Nephron progenitor cell (in vitro differentiated cells): ENCODE results near the gene OTULINL.

Experiments
- DNase-seq: peaks from one replicate; pipeline ENCODE4 v3.0.0; 2021
- H3K27ac Mint-ChIP-seq: 2 replicates; pipeline ENCODE4 v1.8.0; 2021; ENCODE audit warnings: mild to moderate bottlenecking, moderate library complexity, mixed read lengths
- H3K27me3 Mint-ChIP-seq: 2 replicates; pipeline ENCODE4 v1.8.0; 2021; ENCODE audit warnings: mild to moderate bottlenecking, low read depth, mixed read lengths; ENCODE audit not compliant: poor library complexity
- H3K36me3 Mint-ChIP-seq: 2 replicates; pipeline ENCODE4 v1.8.0; 2021; ENCODE audit warnings: low read depth, mixed read lengths
- H3K4me1 Mint-ChIP-seq: 2 replicates; pipeline ENCODE4 v1.8.0; 2021; ENCODE audit warnings: mixed read lengths
- H3K4me3 Mint-ChIP-seq: 2 replicates; pipeline ENCODE4 v1.8.0; 2021; ENCODE audit warnings: mild to moderate bottlenecking, moderate library complexity, mixed read lengths
- H3K9me3 Mint-ChIP-seq: 2 replicates; pipeline ENCODE4 v1.8.0; 2021; ENCODE audit warnings: mild to moderate bottlenecking, moderate library complexity, mixed read lengths
- TF ChIP-seq, protein P1 (sequence below): fragments of 200-600 bp; sonication (generic); IDR thresholded peaks from 2 replicates; pipeline ENCODE4 v1.5.0; 2021; ENCODE audit warnings: antibody characterized with exemption

Gene OTULINL

DNA sequence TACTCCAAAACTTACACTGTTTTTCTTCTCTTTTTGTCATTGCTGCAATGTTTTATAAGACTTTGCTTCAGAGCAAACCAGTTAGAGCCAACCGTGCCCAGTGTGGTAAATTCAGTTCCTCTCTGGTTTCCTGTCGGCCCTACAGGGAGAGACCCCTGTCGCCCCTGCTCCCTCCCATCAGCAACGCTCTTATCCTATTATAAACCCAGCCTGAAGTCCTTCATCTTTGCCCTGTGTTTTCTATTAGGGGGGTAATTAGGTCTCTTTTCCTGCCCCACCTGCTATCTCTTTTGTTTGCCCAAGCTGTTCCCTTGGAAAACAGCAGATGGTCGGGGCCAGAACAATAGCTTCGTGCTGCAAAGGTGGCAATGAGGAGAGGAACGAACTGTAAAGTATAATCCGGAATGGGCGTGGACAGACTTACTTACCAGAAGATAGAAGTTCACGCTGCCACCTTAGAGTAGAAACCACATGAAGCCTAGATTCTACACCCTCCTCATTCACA is 21.4 kb upstream of the OTULINL start:
- Mint-ChIP-seq H3K27me3 (peaks cover 3% of the 10 kb centered on the region), H3K4me1 (no peaks in the 10 kb centered on the region), H3K27ac (no peak overlapping the region), H3K9me3 (peaks cover under 1% of the 10 kb centered on the region), H3K36me3 (no peaks in the 10 kb centered on the region), H3K4me3 (no peak overlapping the region)
- TF ChIP-seq, protein P1, sequence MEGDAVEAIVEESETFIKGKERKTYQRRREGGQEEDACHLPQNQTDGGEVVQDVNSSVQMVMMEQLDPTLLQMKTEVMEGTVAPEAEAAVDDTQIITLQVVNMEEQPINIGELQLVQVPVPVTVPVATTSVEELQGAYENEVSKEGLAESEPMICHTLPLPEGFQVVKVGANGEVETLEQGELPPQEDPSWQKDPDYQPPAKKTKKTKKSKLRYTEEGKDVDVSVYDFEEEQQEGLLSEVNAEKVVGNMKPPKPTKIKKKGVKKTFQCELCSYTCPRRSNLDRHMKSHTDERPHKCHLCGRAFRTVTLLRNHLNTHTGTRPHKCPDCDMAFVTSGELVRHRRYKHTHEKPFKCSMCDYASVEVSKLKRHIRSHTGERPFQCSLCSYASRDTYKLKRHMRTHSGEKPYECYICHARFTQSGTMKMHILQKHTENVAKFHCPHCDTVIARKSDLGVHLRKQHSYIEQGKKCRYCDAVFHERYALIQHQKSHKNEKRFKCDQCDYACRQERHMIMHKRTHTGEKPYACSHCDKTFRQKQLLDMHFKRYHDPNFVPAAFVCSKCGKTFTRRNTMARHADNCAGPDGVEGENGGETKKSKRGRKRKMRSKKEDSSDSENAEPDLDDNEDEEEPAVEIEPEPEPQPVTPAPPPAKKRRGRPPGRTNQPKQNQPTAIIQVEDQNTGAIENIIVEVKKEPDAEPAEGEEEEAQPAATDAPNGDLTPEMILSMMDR = no peak
- no peak for DNase-seq

DNA sequence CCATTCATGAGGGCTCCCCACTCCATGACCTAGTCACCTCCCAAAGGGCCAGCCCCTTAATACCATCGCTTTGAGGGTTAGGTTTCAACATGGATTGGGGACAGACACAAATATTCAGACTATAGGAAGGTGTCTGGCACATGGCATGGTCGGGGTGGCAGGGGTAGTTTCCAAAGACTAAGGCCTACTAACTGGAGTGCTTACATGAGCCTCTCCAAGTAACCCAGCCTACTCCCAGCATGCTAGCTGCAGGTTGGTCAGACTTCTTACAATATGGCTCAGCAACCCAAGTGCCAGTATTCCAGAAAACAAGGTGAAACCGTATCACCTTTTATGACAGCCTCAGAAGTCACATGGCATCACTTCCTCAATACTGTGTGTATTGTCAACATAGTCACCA is 19.9 kb upstream of the OTULINL start:
- DNase-seq = no peak
- H3K27ac Mint-ChIP-seq = no peak overlapping the region
- no peak overlapping the region for H3K4me3 Mint-ChIP-seq

DNA sequence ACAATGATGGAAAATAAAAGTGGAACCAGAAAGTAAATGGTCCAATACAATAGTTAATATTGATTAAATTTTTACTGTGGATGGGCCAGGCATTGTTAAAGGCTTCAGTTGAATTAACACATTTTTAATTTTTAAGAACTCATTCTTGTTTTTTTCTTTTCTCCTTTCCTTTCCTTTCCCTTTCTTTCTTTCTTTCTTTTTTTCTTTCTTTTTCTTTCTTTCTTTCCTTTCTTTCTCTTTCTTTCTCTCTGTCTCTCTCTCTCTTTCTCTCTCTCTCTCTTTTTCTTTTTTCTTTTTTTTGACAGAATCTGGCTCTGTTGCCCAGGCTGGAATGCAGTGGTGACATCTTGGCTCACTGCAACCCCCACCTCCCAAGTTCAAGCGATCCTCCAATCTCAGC is 13.3 kb upstream of the OTULINL start:
- Mint-ChIP-seq H3K27ac (no peak overlapping the region), H3K4me1 (no peaks in the 10 kb centered on the region), H3K27me3 (peaks cover 5% of the 10 kb centered on the region), H3K36me3 (no peaks in the 10 kb centered on the region), H3K9me3 (peaks cover 17% of the 10 kb centered on the region), H3K4me3 (no peak overlapping the region)
- no peak for DNase-seq
- TF ChIP-seq, protein P1 = no peak

More for the DNA sequence above, 19.9 kb upstream of the OTULINL start:
- H3K36me3 Mint-ChIP-seq = no peaks in the 10 kb centered on the region
- H3K27me3 Mint-ChIP-seq = peaks cover 3% of the 10 kb centered on the region
- H3K9me3 Mint-ChIP-seq = peaks cover 10% of the 10 kb centered on the region
- no peaks in the 10 kb centered on the region for H3K4me1 Mint-ChIP-seq
- TF ChIP-seq, protein P1 = no peak

DNA sequence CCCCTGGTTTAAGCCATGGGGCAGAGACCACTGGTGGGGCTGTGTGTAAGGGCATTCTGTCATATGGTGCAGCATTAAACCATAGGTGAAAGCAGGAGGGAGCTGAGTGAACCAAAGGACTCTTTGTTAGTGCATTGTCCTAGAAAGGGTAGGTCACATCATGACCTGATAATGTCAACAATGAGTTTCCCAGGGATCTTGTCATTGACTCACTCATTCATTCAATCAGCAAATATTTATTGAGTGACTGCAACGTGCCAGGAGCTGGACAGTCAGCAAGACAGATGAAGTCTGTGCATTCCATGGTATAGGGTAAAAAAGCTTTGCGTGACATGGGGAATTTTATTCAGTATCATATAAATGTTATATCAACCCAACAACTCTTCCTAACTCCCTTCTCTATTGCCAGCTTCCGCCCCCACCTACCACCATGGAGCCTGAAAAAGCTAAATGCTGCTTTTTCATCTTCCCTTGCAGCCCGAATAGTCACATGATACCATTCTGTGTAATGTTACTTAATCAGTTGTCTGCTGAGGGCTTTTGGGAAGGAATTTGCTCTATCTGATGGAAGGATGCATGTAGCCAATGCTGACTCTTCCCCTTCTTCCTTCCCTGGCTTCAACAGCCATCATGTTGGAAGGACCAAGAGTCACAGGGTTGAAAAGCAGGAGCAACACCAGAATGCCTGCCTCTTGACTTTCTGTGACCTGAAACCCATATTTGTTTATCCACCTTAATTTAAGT is 11.5 kb upstream of the OTULINL start:
- no peaks in the 10 kb centered on the region for H3K36me3 Mint-ChIP-seq
- no peak for DNase-seq
- TF ChIP-seq, protein P1 = no peak
- H3K4me3 Mint-ChIP-seq = no peak overlapping the region
- peaks cover 19% of the 10 kb centered on the region for H3K9me3 Mint-ChIP-seq
- peaks cover 5% of the 10 kb centered on the region for H3K27me3 Mint-ChIP-seq
- H3K27ac Mint-ChIP-seq = no peak overlapping the region
- H3K4me1 Mint-ChIP-seq = no peaks in the 10 kb centered on the region

DNA sequence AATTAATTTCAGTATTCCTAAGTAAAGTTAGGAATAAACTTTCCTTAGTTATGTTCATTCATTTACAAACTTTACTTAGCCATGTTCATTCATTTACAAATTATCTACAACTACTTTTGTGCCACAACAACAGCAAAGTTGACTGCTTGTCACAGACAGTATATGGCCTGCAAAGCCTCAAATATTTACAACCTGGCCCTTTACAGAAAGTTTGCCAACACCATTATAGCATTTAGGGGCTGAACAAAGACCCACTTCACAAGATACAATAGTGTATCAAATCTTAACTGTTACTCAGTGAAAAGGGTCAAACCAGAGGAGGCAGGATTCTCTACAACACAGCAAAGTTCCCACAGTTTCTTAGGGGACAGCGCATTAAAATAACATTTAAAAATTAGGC is 9.7 kb upstream of the OTULINL start:
- Mint-ChIP-seq H3K27ac (no peak overlapping the region), H3K27me3 (peaks cover 5% of the 10 kb centered on the region)

More for the DNA sequence above, 9.7 kb upstream of the OTULINL start:
- H3K9me3 Mint-ChIP-seq = peaks cover 8% of the 10 kb centered on the region
- TF ChIP-seq, protein P1 = no peak
- no peak for DNase-seq
- no peaks in the 10 kb centered on the region for H3K4me1 Mint-ChIP-seq
- no peaks in the 10 kb centered on the region for H3K36me3 Mint-ChIP-seq
- no peak overlapping the region for H3K4me3 Mint-ChIP-seq
